SK-N-SH (cell line): Measurements from ENCODE around the gene GALNT18.

Source experiments
- ELF1 ChIP-seq: IDR thresholded peaks from 2 replicates; pipeline ENCODE4 v1.4.0; 2012
- GABPA ChIP-seq: IDR thresholded peaks from 2 replicates; pipeline ENCODE4 v1.4.0; 2012; ENCODE audit warnings: low read depth, mild to moderate bottlenecking
- POLR2AphosphoS5 ChIP-seq: IDR thresholded peaks from 2 replicates; pipeline ENCODE4 v1.6.1; 2012; ENCODE audit warnings: low read depth, low read length
- TAF1 ChIP-seq: IDR thresholded peaks from 2 replicates; pipeline ENCODE4 v1.6.1; 2012; ENCODE audit warnings: low read depth, mild to moderate bottlenecking, low read length, moderate library complexity, borderline replicate concordance
- TF ChIP-seq, protein P1 (sequence below): IDR thresholded peaks from 2 replicates; pipeline ENCODE4 v1.4.0; 2012; ENCODE audit warnings: low read depth
- TF ChIP-seq, protein P2 (sequence below): fragments of 200-600 bp; sonication (generic); IDR thresholded peaks from 2 replicates; pipeline ENCODE4 v1.6.1; 2017; ENCODE audit warnings: antibody characterized with exemption, mild to moderate bottlenecking, moderate library complexity

DNA sequence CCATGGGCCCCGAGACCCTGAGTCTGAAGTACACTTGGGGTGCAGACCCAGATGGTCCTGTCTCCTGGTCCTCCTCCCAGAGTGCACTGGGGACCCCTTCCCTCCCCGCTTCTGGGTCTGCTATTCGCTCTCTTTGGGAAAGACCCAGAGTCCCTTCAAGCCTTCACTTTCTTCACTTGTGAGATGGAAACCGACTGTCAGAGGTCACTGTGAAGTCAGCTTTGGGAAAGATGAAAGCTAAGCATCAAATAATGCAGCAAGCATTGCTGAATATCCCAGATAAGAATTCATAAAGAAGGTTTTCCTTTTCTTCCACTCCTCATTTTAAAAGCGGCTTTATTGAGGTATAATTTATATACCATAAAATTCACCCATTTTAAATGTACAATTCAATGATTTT lies 163.8 kb downstream of the GALNT18 start:
- no peak for TF ChIP-seq GABPA
- TF ChIP-seq, protein P1, sequence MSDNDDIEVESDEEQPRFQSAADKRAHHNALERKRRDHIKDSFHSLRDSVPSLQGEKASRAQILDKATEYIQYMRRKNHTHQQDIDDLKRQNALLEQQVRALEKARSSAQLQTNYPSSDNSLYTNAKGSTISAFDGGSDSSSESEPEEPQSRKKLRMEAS, result no peak
- TF ChIP-seq, protein P2, sequence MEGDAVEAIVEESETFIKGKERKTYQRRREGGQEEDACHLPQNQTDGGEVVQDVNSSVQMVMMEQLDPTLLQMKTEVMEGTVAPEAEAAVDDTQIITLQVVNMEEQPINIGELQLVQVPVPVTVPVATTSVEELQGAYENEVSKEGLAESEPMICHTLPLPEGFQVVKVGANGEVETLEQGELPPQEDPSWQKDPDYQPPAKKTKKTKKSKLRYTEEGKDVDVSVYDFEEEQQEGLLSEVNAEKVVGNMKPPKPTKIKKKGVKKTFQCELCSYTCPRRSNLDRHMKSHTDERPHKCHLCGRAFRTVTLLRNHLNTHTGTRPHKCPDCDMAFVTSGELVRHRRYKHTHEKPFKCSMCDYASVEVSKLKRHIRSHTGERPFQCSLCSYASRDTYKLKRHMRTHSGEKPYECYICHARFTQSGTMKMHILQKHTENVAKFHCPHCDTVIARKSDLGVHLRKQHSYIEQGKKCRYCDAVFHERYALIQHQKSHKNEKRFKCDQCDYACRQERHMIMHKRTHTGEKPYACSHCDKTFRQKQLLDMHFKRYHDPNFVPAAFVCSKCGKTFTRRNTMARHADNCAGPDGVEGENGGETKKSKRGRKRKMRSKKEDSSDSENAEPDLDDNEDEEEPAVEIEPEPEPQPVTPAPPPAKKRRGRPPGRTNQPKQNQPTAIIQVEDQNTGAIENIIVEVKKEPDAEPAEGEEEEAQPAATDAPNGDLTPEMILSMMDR, result no peak
- no peak for TF ChIP-seq TAF1
- no peak for TF ChIP-seq ELF1
- TF ChIP-seq POLR2AphosphoS5, result no peak
